ENCODE data around the gene SF3A1. TPM values are rescaled to one million over a fixed set of nuclear protein-coding genes. Genes with fewer than 3 reads are reported as not detected.
A peak's percentile ranks its signal among the peaks of the same experiment; 100 is the strongest.

Gene SF3A1
- total and polyA plus RNA-seq, 9 of the 15 experiments (the other 6 are each of a cell fraction or from before 2014, with no cell fraction given): 6.7 to 228 (median 13.0) TPM

DNA sequence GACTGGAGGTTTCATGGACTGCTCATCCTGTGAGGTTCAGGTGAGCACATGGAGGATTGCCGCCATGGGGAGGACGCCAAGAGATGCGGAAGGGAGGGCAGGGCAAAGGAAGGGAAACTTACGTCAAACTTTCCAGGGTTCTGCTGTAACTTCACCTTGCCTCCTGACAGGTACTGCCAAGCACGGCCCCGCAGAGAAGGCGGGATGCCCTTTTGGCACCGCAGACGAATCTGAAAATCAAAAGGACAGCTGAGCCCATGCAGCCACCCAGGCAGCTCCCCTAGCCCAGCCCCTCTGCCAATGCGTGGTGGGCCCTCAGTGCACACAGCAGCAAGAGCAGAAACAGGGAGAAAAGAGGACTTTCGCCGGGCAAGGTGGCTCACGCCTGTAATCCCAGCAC is 57.4 kb downstream of the SF3A1 start (continued):
- TF ChIP-seq, protein P1, sequence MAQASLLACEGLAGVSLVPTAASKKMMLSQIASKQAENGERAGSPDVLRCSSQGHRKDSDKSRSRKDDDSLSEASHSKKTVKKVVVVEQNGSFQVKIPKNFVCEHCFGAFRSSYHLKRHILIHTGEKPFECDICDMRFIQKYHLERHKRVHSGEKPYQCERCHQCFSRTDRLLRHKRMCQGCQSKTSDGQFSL (CRISPR knock-in tag; IDR thresholded peaks at IDR 0.05): no peak
- TF ChIP-seq, protein P1 (tag; IDR thresholded peaks at IDR 0.05): no peak
- no peak for TF ChIP-seq ZNF23 (CRISPR knock-in tag; IDR thresholded peaks at IDR 0.05)
- TF ChIP-seq, protein P2, sequence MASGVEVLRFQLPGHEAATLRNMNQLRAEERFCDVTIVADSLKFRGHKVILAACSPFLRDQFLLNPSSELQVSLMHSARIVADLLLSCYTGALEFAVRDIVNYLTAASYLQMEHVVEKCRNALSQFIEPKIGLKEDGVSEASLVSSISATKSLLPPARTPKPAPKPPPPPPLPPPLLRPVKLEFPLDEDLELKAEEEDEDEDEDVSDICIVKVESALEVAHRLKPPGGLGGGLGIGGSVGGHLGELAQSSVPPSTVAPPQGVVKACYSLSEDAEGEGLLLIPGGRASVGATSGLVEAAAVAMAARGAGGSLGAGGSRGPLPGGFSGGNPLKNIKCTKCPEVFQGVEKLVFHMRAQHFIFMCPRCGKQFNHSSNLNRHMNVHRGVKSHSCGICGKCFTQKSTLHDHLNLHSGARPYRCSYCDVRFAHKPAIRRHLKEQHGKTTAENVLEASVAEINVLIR (CRISPR knock-in tag; IDR thresholded peaks at IDR 0.05): no peak

DNA sequence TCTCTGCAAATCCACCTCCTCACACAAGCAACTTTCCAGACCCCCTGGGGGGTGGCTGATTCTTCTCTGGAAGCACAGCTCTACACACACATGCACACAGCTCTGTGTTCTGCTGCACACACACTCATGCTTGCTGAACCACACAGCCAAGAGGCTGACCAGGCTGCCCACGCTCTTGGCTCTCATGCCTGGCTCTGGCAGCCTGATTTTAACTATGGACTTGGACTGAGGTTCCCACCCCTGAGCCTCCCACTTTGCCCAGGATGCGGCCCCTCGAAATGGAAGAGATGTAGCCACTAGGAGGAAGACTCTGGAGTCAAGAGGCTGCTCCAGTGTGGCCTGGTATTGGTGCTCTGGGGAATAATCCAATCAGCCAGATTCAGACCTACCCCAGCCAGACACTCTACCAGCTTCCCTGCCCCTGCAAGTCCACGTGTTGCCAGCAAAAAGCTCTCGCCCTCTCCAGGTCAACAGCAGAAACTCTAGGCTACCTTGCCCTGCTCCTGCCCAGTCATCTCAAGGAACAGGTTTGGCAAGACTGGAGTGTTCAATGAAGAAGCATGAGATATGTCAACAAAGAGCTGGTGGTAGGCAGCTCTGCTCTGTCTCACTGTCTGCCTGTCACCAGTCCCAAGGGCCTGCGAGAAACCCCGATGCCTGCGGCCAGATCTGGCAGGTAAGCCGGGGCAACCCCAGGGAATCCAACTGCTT is 58.5 kb downstream of the SF3A1 start:
- H3K4me3 ChIP-seq: no peak overlapping the region
- H4K20me1 ChIP-seq (replicated peaks; ENCODE audit: control insufficient read depth, insufficient read depth, low read length): no peaks in the 10 kb centered on the region
- H3K36me3 ChIP-seq (ENCODE audit: control insufficient read depth, insufficient read depth, low read length): peaks cover 10% of the 10 kb centered on the region; the same call in 1 of the 3 replicates
- no TSS peak for BruUV-seq (replicated peaks)
- ATAC-seq (no peak), DNase-seq (ENCODE audit: extremely low read depth in 1 of 4, low spot score in 3 of 4) (no peak), FAIRE-seq (no peak)
- in situ Hi-C loops (cut with MboI): no loop called here
- WGBS (ENCODE audit: insufficient coverage, low coverage, missing lambda C conversion rate): 63% methylated on average over 8 of the region's 9 CpGs
- no peaks in the 10 kb centered on the region for H3K9me1 ChIP-seq (ENCODE audit: control insufficient read depth, insufficient read depth, low read length)
- ChIA-PET CTCF (ENCODE audit: low intra/inter-chr PET ratio) (no interaction called here), POLR2A (no interaction called here)
- intact Hi-C loops (cut with micrococcal nuclease): no loop called here
- no peak for TF ChIP-seq SMARCA4 (IDR thresholded peaks at IDR 0.05)
- no peak for TF ChIP-seq MCM3 (IDR thresholded peaks at IDR 0.05)
- no peak for TF ChIP-seq HOMEZ (CRISPR knock-in tag; IDR thresholded peaks at IDR 0.05)
- TF ChIP-seq E2F1 (CRISPR knock-in tag; IDR thresholded peaks at IDR 0.05): no peak
- TF ChIP-seq HDAC2 (IDR thresholded peaks at IDR 0.05): no peak
- TF ChIP-seq ZNF780A (CRISPR knock-in tag; IDR thresholded peaks at IDR 0.05): no peak
- no peak for TF ChIP-seq SRF (CRISPR knock-in tag; IDR thresholded peaks at IDR 0.05)
- H2AFZ ChIP-seq (ENCODE audit: low read depth, low read length): no peak overlapping the region
- no peaks in the 10 kb centered on the region for H3K79me2 ChIP-seq (ENCODE audit: control insufficient read depth, insufficient read depth, low read length)
- 0 out of 5 replicates have a peak, but pooled peaks cover 0 to 2% of the 10 kb centered on the region in 2 experiments for H3K4me1 ChIP-seq (replicated peaks in 1 of 2; ENCODE audit: control insufficient read depth in 2 of 2, insufficient read depth in 2 of 2, low read length in 2 of 2)
- H3K9me3 ChIP-seq (replicated peaks; ENCODE audit: control insufficient read depth, insufficient read depth, low read depth, low read length): no peaks in the 10 kb centered on the region
- H3K27ac ChIP-seq (ENCODE audit: extremely low read depth, low read depth, low read length): no peak overlapping the region
- H3K27me3 ChIP-seq (ENCODE audit: control insufficient read depth in 2 of 2, insufficient read depth in 2 of 2, low read length in 2 of 2): no peaks in the 10 kb centered on the region
- H3K4me2 ChIP-seq (ENCODE audit: insufficient read depth, low read length): no peak overlapping the region
- peak overlapping the region in 1 of 2 experiments; percentile 17; a peak in 1 of 4 replicates for H3K9ac ChIP-seq (ENCODE audit: insufficient read depth in 1 of 2, low read depth in 2 of 2, low read length in 2 of 2)

All from K562 (cell line).